HCT116 (cell line): Measurements from ENCODE around the gene CAB39. TPM values are rescaled to one million over a fixed set of nuclear protein-coding genes. Genes with fewer than 3 reads are reported as not detected.
A peak's percentile ranks its signal among the peaks of the same experiment; 100 is the strongest.

Experiments
- ATAC-seq: fragments of 200-7000 bp; cut with Tn5 transposase; 2 replicates; pipeline ENCODE4 v1.9.1; 2020; ENCODE audit warnings: mild to moderate bottlenecking, moderate library complexity
- BruUV-seq: library from RNA; stranded (reverse); fragments of 400-500 nt; replicated peaks from 2 replicates; lab custom pipeline; 2021; lab: Mats Ljungman, UMichigan
- CTCF ChIA-PET: fragments of 300-600 bp; sonication (Branson Sonifier 250); formaldehyde crosslinking; loops from one replicate; lab custom pipeline; 2021; ENCODE audit warnings: antibody characterized with exemption; lab: Charles Lee
- POLR2A ChIA-PET: fragments of 300-600, 350-600 bp; sonication (Branson Sonifier 250); formaldehyde crosslinking; loops from one replicate; lab custom pipeline; 2021; ENCODE audit warnings: antibody characterized with exemption; lab: Charles Lee
- RAD21 ChIA-PET, 2 experiments: fragments of 300-600 bp; sonication (Branson Sonifier 250); formaldehyde crosslinking; loops; one replicate each; lab custom pipeline; 2023; ENCODE audit warnings: low total read pairs in 2 of 2; ENCODE audit not compliant: uncharacterized antibody in 2 of 2, unreplicated experiment in 2 of 2, low non-redundant PET in 1 of 2; lab: Charles Lee
- DNase-seq: peaks from one replicate; pipeline ENCODE4 v3.0.0-alpha.2; 2010; ENCODE audit warnings: low read depth, low spot score
- H2AFZ ChIP-seq: fragments of 200-600 bp; shearing (Covaris generic), sonication (generic); 2 replicates; pipeline ENCODE4 v1.6.1; 2017; ENCODE audit warnings: low read depth, mixed run types, mixed read lengths, antibody characterized with exemption, low read length; ENCODE audit not compliant: poor library complexity, severe bottlenecking
- H3K27ac ChIP-seq: 2 replicates; pipeline ENCODE4 v1.5.1; 2012; ENCODE audit warnings: low read depth, low read length
- H3K27me3 ChIP-seq: fragments of 200-600 bp; sonication (generic); 2 replicates; pipeline ENCODE4 v1.6.1; 2016; ENCODE audit warnings: mixed run types, low read length, mixed read lengths; ENCODE audit not compliant: insufficient read depth
- H3K36me3 ChIP-seq, 2 experiments: fragments of 200-500 bp in 1 of 2; fragments of 200-600 bp in 1 of 2; sonication (Bioruptor generic) in 1 of 2; sonication (generic) in 1 of 2; 2 replicates each; pipeline versions ENCODE4 v1.5.1 to v1.6.1; 2014 to 2016; ENCODE audit warnings: low read length in 2 of 2, inconsistent platforms in 1 of 2, mixed read lengths in 1 of 2, mixed run types in 1 of 2; ENCODE audit not compliant: insufficient read depth in 2 of 2, control insufficient read depth in 1 of 2
- H3K4me1 ChIP-seq, 2 experiments: fragments of 200-600 bp in 1 of 2; sonication (generic) in 1 of 2; 2 replicates each; pipeline versions ENCODE4 v1.5.1 to v1.6.1; 2012 to 2017; ENCODE audit warnings: low read length in 2 of 2, inconsistent platforms in 1 of 2, mild to moderate bottlenecking in 1 of 2, mixed read lengths in 1 of 2, mixed run types in 1 of 2, moderate library complexity in 1 of 2; ENCODE audit not compliant: insufficient read depth in 2 of 2, control insufficient read depth in 1 of 2
- H3K4me2 ChIP-seq: fragments of 200-600 bp; sonication (generic); 2 replicates; pipeline ENCODE4 v1.6.1; 2017; ENCODE audit warnings: mixed run types, low read length, mixed read lengths
- H3K4me3 ChIP-seq, 2 experiments: fragments of 200-600 bp in 1 of 2; sonication (generic) in 1 of 2; replicated peaks in 1 of 2; 2 replicates each; pipeline ENCODE4 v1.5.1; 2011 to 2016; ENCODE audit warnings: low read length in 2 of 2, control low read depth in 1 of 2, low read depth in 1 of 2, mild to moderate bottlenecking in 1 of 2, mixed read lengths in 1 of 2, mixed run types in 1 of 2
- H3K79me2 ChIP-seq: fragments of 200-600 bp; sonication (generic); 2 replicates; pipeline ENCODE4 v1.6.1; 2017; ENCODE audit warnings: mild to moderate bottlenecking, mixed run types, low read length, moderate library complexity, mixed read lengths; ENCODE audit not compliant: insufficient read depth
- H3K9ac ChIP-seq: fragments of 200-600 bp; sonication (generic); 2 replicates; pipeline ENCODE4 v1.6.1; 2016; ENCODE audit warnings: low read length, mixed read lengths
- H3K9me2 ChIP-seq: fragments of 200-600 bp; sonication (generic), shearing (Covaris generic); 2 replicates; pipeline ENCODE4 v1.6.1; 2017; ENCODE audit warnings: mixed run types, mild to moderate bottlenecking, moderate library complexity; ENCODE audit not compliant: insufficient read depth
- H3K9me3 ChIP-seq, 2 experiments: fragments of 200-500 bp in 1 of 2; fragments of 200-600 bp in 1 of 2; sonication (Bioruptor generic) in 1 of 2; sonication (generic) in 1 of 2; 2 replicates each; pipeline ENCODE4 v1.6.1; 2014 to 2017; ENCODE audit warnings: low read length in 2 of 2, mixed read lengths in 2 of 2, inconsistent platforms in 1 of 2, low read depth in 1 of 2, mild to moderate bottlenecking in 1 of 2, mixed run types in 1 of 2, moderate library complexity in 1 of 2; ENCODE audit not compliant: control insufficient read depth in 1 of 2, insufficient read depth in 1 of 2
- H4K20me1 ChIP-seq: fragments of 200-600 bp; sonication (generic), shearing (Covaris generic); 2 replicates; pipeline ENCODE4 v1.6.1; 2017; ENCODE audit warnings: mixed run types, mild to moderate bottlenecking, moderate library complexity; ENCODE audit not compliant: insufficient read depth
- CTCF ChIP-seq, 3 experiments: fragments of 200-600 bp in 1 of 3; sonication (generic) in 1 of 3; IDR thresholded peaks in 2 of 3; conservative IDR thresholded peaks in 1 of 3; 2 replicates each; pipeline ENCODE4 v1.5.1; 2012 to 2017; ENCODE audit warnings: low read depth in 2 of 3, low read length in 2 of 3, antibody characterized with exemption in 1 of 3, borderline replicate concordance in 1 of 3, control low read depth in 1 of 3, mild to moderate bottlenecking in 1 of 3, mixed read lengths in 1 of 3, mixed run types in 1 of 3, moderate library complexity in 1 of 3; ENCODE audit not compliant: insufficient read depth in 1 of 3
- ELF1 ChIP-seq: IDR thresholded peaks from 2 replicates; pipeline ENCODE4 v1.6.1; 2012; ENCODE audit warnings: low read depth, borderline replicate concordance
- JUND ChIP-seq: IDR thresholded peaks from 2 replicates; pipeline ENCODE4 v1.6.1; 2012
- POLR2A ChIP-seq: IDR thresholded peaks from 2 replicates; pipeline ENCODE4 v1.7.0; 2011; ENCODE audit warnings: borderline replicate concordance; ENCODE audit not compliant: insufficient read depth, insufficient read length; ENCODE audit errors: extremely low read depth
- POLR2AphosphoS5 ChIP-seq: IDR thresholded peaks from 2 replicates; pipeline ENCODE4 v1.6.1; 2011; ENCODE audit warnings: mild to moderate bottlenecking, low read depth, low read length, moderate library complexity
- SIN3A ChIP-seq: IDR thresholded peaks from 2 replicates; pipeline ENCODE4 v1.6.1; 2012; ENCODE audit warnings: low read depth
- SP1 ChIP-seq: IDR thresholded peaks from 2 replicates; pipeline ENCODE4 v1.6.1; 2012; ENCODE audit warnings: low read depth
- TCF7L2 ChIP-seq: IDR thresholded peaks from 2 replicates; pipeline ENCODE4 v1.7.0; 2011; ENCODE audit warnings: borderline replicate concordance, inconsistent platforms; ENCODE audit not compliant: insufficient read depth, insufficient read length; ENCODE audit errors: extremely low read depth
- YY1 ChIP-seq: IDR thresholded peaks from 2 replicates; pipeline ENCODE4 v1.6.1; 2011; ENCODE audit warnings: low read length, low read depth, moderate library complexity, mild to moderate bottlenecking; ENCODE audit not compliant: insufficient replicate concordance; ENCODE audit errors: extremely low read depth
- ZFX ChIP-seq: fragments of 450-650 bp; IDR thresholded peaks from 2 replicates; pipeline ENCODE4 v1.6.1; 2017
- intact Hi-C: fragments of 100-400 bp; cut with micrococcal nuclease; formaldehyde crosslinking; loops from 2 replicates; pipeline ENCODE4 v1.10.0; 2022
- total RNA-seq: library from RNA; stranded (reverse); gene quantifications from one replicate; pipeline ENCODE4 v1.2.1, GENCODE V29; 2021; ENCODE audit not compliant: unreplicated experiment

Gene CAB39
- total RNA-seq, 1 experiment from 2014 or later, result 63.6 TPM

- H3K9me3 ChIP-seq, result no peaks in the 10 kb centered on the region
- no peaks in the 10 kb centered on the region for H3K27me3 ChIP-seq
- DNase-seq (peak; percentile 27), ATAC-seq (peak; percentile 85)
- H3K4me3 ChIP-seq, result peak within 1 kb of the TSS; percentile 80 to 92
- H3K9me2 ChIP-seq, result no peaks in the 10 kb centered on the region
- peak within 1 kb of the TSS; percentile 66 for H3K27ac ChIP-seq
- peak within 1 kb of the TSS; percentile 80 for H3K9ac ChIP-seq
- ChIA-PET RAD21 (no interaction called here), POLR2A (interaction anchor here (0.7 kb wide), 1 partner anchor 11 kb away, joined by 3 read pairs; no protein-coding TSS in a partner anchor), CTCF (interaction anchor here (0.6 to 1.4 kb wide), 6 partner anchors 9 to 40 kb away, joined by 3 to 7 read pairs (median 4); no protein-coding TSS in a partner anchor)
- intact Hi-C loops, result loop anchor here (1.0 kb wide), 1 partner anchor 14 kb away; no protein-coding TSS in a partner anchor
- peak within 1 kb of the TSS; percentile 98 for H3K4me2 ChIP-seq
- peaks cover 24 to 34% of the 10 kb centered on the region in 2 experiments for H3K4me1 ChIP-seq
- peaks cover 6% of the 10 kb centered on the region; the same call in 1 of the 2 replicates for H3K79me2 ChIP-seq
- H2AFZ ChIP-seq, result peak within 1 kb of the TSS; percentile 88
- TF ChIP-seq POLR2AphosphoS5 (peak; percentile 90), SIN3A (0 out of 2 replicates have a peak, but pooled peaks have one; percentile 63), ZFX (no peak), JUND (no peak), CTCF (IDR thresholded peaks at IDR 0.05 in 2 of 3, conservative IDR thresholded peaks at IDR 0.05 in 1 of 3; ENCODE audit: borderline replicate concordance in 1 of 3, insufficient read depth in 1 of 3, low read depth in 2 of 3, low read length in 2 of 3) (peak in 2 of 3 experiments; percentile 47 to 49; a peak in 4 of 6 replicates), YY1 (peak; percentile 11), SP1 (no peak), ELF1 (no peak), TCF7L2 (peak; percentile 33), POLR2A (peak; percentile 57)
- BruUV-seq, result TSS peak; percentile 47
- no peaks in the 10 kb centered on the region; a peak in 1 of 4 replicates for H3K36me3 ChIP-seq
- H4K20me1 ChIP-seq, result no peaks in the 10 kb centered on the region
Observed at GRCh38 chr2:230864605-230865306, 152.1 kb downstream of the CAB39 start, which contains the start of gene ITM2C. TSS of gene ITM2C (plus strand) at chr2:230864942. CDS start at chr2:230865026, 84 bp downstream.
